Mononuclear cell (primary cell): ENCODE measurements around the gene FOCAD. TPM values are rescaled to one million over a fixed set of nuclear protein-coding genes. Genes with fewer than 3 reads are reported as not detected.

Experiments
- H3K27me3 ChIP-seq: 2 replicates; pipeline ENCODE4 v1.6.0; 2011; ENCODE audit warnings: low read length, control low read depth; ENCODE audit not compliant: insufficient read depth
- H3K4me1 ChIP-seq: 2 replicates; pipeline ENCODE4 v1.5.1; 2011; ENCODE audit warnings: mild to moderate bottlenecking, low read length, control low read depth; ENCODE audit not compliant: insufficient read depth
- H3K4me3 ChIP-seq: 2 replicates; pipeline ENCODE4 v1.5.1; 2011; ENCODE audit warnings: mild to moderate bottlenecking, low read length, moderate library complexity
- H3K9me3 ChIP-seq: 2 replicates; pipeline ENCODE4 v1.5.1; 2011; ENCODE audit warnings: low read depth, mild to moderate bottlenecking, control low read depth, low read length
- total RNA-seq: library from RNA; depleted of rRNA; stranded (reverse); fragments of >200 nt; gene quantifications from one replicate; pipeline ENCODE4 v1.2.3, GENCODE V29; 2012

The FOCAD gene
- total RNA-seq, 1 donor = 19.0 TPM

- Histone ChIP-seq H3K27me3 (no peaks in the 10 kb centered on the region), H3K9me3 (no peaks in the 10 kb centered on the region), H3K4me3 (no peak overlapping the region), H3K4me1 (no peaks in the 10 kb centered on the region)
Measured at GRCh38 chr9:20903212-20903611, 219.2 kb downstream of the FOCAD start.

GRCh38 chr9:20904995-20905394 lies 220.9 kb downstream of the FOCAD start:
- no peak overlapping the region for H3K4me3 ChIP-seq
- H3K27me3 ChIP-seq = no peaks in the 10 kb centered on the region
- H3K9me3 ChIP-seq = no peaks in the 10 kb centered on the region
- H3K4me1 ChIP-seq = no peaks in the 10 kb centered on the region

GRCh38 chr9:20906326-20906725 lies 222.3 kb downstream of the FOCAD start:
- H3K4me3 ChIP-seq = no peak overlapping the region

GRCh38 chr9:20908461-20908860 lies 224.4 kb downstream of the FOCAD start:
- no peaks in the 10 kb centered on the region for H3K4me1 ChIP-seq
- no peaks in the 10 kb centered on the region for H3K27me3 ChIP-seq

More at GRCh38 chr9:20906326-20906725, 222.3 kb downstream of the FOCAD start:
- Histone ChIP-seq H3K9me3 (no peaks in the 10 kb centered on the region), H3K27me3 (no peaks in the 10 kb centered on the region), H3K4me1 (no peaks in the 10 kb centered on the region)

GRCh38 chr9:20914556-20914955 lies 230.5 kb downstream of the FOCAD start:
- no peaks in the 10 kb centered on the region for H3K27me3 ChIP-seq
- no peak overlapping the region for H3K4me3 ChIP-seq
- H3K4me1 ChIP-seq = no peaks in the 10 kb centered on the region

More at GRCh38 chr9:20908461-20908860, 224.4 kb downstream of the FOCAD start:
- Histone ChIP-seq H3K9me3 (no peaks in the 10 kb centered on the region), H3K4me3 (no peak overlapping the region)

GRCh38 chr9:20921362-20921761 lies 237.3 kb downstream of the FOCAD start:
- no peaks in the 10 kb centered on the region for H3K27me3 ChIP-seq
- no peaks in the 10 kb centered on the region for H3K9me3 ChIP-seq
- H3K4me3 ChIP-seq = no peak overlapping the region
- H3K4me1 ChIP-seq = no peaks in the 10 kb centered on the region

More at GRCh38 chr9:20914556-20914955, 230.5 kb downstream of the FOCAD start:
- H3K9me3 ChIP-seq = no peaks in the 10 kb centered on the region

- Histone ChIP-seq H3K27me3 (no peaks in the 10 kb centered on the region), H3K4me3 (no peak overlapping the region), H3K4me1 (no peaks in the 10 kb centered on the region), H3K9me3 (no peaks in the 10 kb centered on the region)
Measured at GRCh38 chr9:20925256-20926045, 241.4 kb downstream of the FOCAD start.

GRCh38 chr9:20929276-20929675 lies 245.2 kb downstream of the FOCAD start:
- Histone ChIP-seq H3K27me3 (no peaks in the 10 kb centered on the region), H3K4me1 (no peaks in the 10 kb centered on the region), H3K4me3 (no peak overlapping the region), H3K9me3 (no peaks in the 10 kb centered on the region)

- Histone ChIP-seq H3K4me1 (no peaks in the 10 kb centered on the region), H3K9me3 (no peaks in the 10 kb centered on the region), H3K4me3 (no peak overlapping the region), H3K27me3 (no peaks in the 10 kb centered on the region)
Measured at GRCh38 chr9:20930836-20931235, 246.8 kb downstream of the FOCAD start.

GRCh38 chr9:20940447-20941173 lies 256.6 kb downstream of the FOCAD start:
- Histone ChIP-seq H3K9me3 (no peaks in the 10 kb centered on the region), H3K4me1 (no peaks in the 10 kb centered on the region), H3K27me3 (no peaks in the 10 kb centered on the region), H3K4me3 (no peak overlapping the region)

GRCh38 chr9:20941174-20941690 lies 257.2 kb downstream of the FOCAD start:
- Histone ChIP-seq H3K4me3 (no peak overlapping the region), H3K4me1 (no peaks in the 10 kb centered on the region), H3K27me3 (no peaks in the 10 kb centered on the region), H3K9me3 (no peaks in the 10 kb centered on the region)

- no peak overlapping the region for H3K4me3 ChIP-seq
- no peaks in the 10 kb centered on the region for H3K9me3 ChIP-seq
- H3K27me3 ChIP-seq = no peaks in the 10 kb centered on the region
- H3K4me1 ChIP-seq = no peaks in the 10 kb centered on the region
Measured at GRCh38 chr9:20944507-20944906, 260.4 kb downstream of the FOCAD start.

GRCh38 chr9:20945269-20945668 lies 261.2 kb downstream of the FOCAD start:
- no peak overlapping the region for H3K4me3 ChIP-seq
- no peaks in the 10 kb centered on the region for H3K27me3 ChIP-seq
- H3K4me1 ChIP-seq = no peaks in the 10 kb centered on the region
- no peaks in the 10 kb centered on the region for H3K9me3 ChIP-seq

- H3K27me3 ChIP-seq = no peaks in the 10 kb centered on the region
- no peaks in the 10 kb centered on the region for H3K4me1 ChIP-seq
- no peaks in the 10 kb centered on the region for H3K9me3 ChIP-seq
- no peak overlapping the region for H3K4me3 ChIP-seq
Measured at GRCh38 chr9:20945856-20946255, 261.8 kb downstream of the FOCAD start.

- no peaks in the 10 kb centered on the region for H3K27me3 ChIP-seq
- H3K4me3 ChIP-seq = no peak overlapping the region
- no peaks in the 10 kb centered on the region for H3K9me3 ChIP-seq
- no peaks in the 10 kb centered on the region for H3K4me1 ChIP-seq
Measured at GRCh38 chr9:20948703-20949102, 264.6 kb downstream of the FOCAD start.
